ENCODE results near the gene DNPH1. TPM values are rescaled to one million over a fixed set of nuclear protein-coding genes. Genes with fewer than 3 reads are reported as not detected.
A peak's percentile ranks its signal among the peaks of the same experiment; 100 is the strongest.

Gene DNPH1
- total RNA-seq, 1 experiment from 2014 or later, result 47.0 TPM

DNA sequence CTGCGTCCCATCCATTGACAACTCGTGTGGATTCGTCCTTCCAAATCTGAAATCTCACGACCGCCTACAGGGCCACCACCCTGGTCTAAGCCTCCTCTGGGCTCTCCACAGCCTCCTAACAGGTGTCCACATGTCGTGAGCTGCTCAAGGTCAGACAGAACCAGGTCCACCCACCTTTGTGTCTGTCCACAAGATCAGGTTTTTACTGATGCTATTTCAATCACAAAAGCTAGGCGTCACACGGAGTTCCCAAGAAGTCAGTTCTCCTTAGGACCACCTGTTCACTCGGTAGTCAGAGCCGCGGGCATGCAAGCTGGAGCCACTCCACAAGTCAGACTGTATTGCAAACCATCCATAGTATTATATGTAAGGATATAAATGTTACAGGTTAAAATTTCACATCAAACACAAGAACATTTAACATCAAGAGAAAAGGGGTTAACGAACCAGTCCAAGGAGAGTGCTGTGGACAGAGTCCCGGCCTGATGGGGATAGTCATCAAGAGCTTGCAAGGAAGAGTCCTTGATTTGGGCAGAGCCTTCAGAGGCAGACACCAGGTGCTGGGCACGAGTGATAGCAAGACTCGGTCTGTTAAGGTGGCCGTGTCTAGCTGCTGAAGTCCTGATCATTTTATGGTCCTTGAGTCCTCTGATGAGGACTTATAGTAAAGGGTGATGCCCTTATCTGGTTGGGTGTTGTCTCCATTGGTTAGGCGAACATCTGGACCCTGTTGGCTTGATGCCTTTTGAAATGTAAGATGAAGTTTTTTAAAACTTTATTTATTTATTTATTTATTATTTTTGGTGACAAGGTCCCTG lies 731 bp upstream of the DNPH1 start:
- Histone ChIP-seq H3K18ac (ENCODE audit: insufficient read length, low read depth, low read length) (no peak overlapping the region), H4K8ac (replicated peaks; ENCODE audit: insufficient read length, low read depth, low read length) (no peak overlapping the region), H3K14ac (ENCODE audit: insufficient read depth, low read length) (no peak overlapping the region), H3T11ph (ENCODE audit: low read length) (no peak overlapping the region), H4K91ac (ENCODE audit: insufficient read length, low read depth, low read length) (no peak overlapping the region), H3K9me3 (ENCODE audit: control insufficient read depth, low read depth, low read length) (no peaks in the 10 kb centered on the region), H2AFZ (ENCODE audit: low read length) (no peak overlapping the region), H2BK12ac (ENCODE audit: insufficient read length, low read depth, low read length) (no peak overlapping the region), H4K20me1 (ENCODE audit: control insufficient read depth, insufficient read depth, insufficient read length) (no peaks in the 10 kb centered on the region), H3K4ac (ENCODE audit: low read depth, low read length) (no peak overlapping the region), H3K23ac (ENCODE audit: insufficient read length, low read depth, low read length) (no peak overlapping the region), H2BK15ac (ENCODE audit: low read depth, low read length) (no peak overlapping the region), H3K4me1 (ENCODE audit: insufficient read depth, low read length) (0 out of 2 replicates have a peak, but pooled peaks cover 3% of the 10 kb centered on the region), H2BK20ac (ENCODE audit: low read depth, low read length, poor library complexity, severe bottlenecking) (no peak overlapping the region), H4K5ac (ENCODE audit: insufficient read length, low read depth, low read length) (no peak overlapping the region), H3K79me2 (ENCODE audit: insufficient read depth, low read length) (no peaks in the 10 kb centered on the region), H3K56ac (ENCODE audit: insufficient read length, low read depth, low read length) (no peak overlapping the region), H3K9ac (ENCODE audit: extremely low read depth, insufficient read length, low read length) (no peak overlapping the region), H2AK5ac (ENCODE audit: insufficient read length, low read length) (no peak overlapping the region), H3K23me2 (ENCODE audit: insufficient read length, low read depth, low read length, poor library complexity, severe bottlenecking) (no peaks in the 10 kb centered on the region), H3K4me2 (ENCODE audit: insufficient read depth, insufficient read length, low read length) (peak overlapping the region; percentile 32), H2BK120ac (ENCODE audit: low read depth, low read length, poor library complexity, severe bottlenecking) (no peak overlapping the region), H3K27me3 (ENCODE audit: insufficient read depth, low read length) (peaks cover 6% of the 10 kb centered on the region; the same call in 1 of the 2 replicates), H3K79me1 (ENCODE audit: insufficient read depth, low read depth, low read length, poor library complexity, severe bottlenecking) (no peaks in the 10 kb centered on the region), H2BK5ac (ENCODE audit: insufficient read length, low read length) (no peak overlapping the region), H3K27ac (ENCODE audit: insufficient read length, low read depth, low read length) (no peak overlapping the region)
- H3K4me3 Mint-ChIP-seq, result peak overlapping the region; percentile 61 to 76
- WGBS (ENCODE audit: extremely low coverage, insufficient read length, low lambda C conversion rate), result no CpG with 5 or more reads among the region's 17 CpGs
- H3K27me3 Mint-ChIP-seq (ENCODE audit: low read depth), result peaks cover 36% of the 10 kb centered on the region
- DNase-seq, result no peak
- no peaks in the 10 kb centered on the region for H3K9me3 Mint-ChIP-seq
- H3K27ac Mint-ChIP-seq, result no peak overlapping the region
- TF ChIP-seq, protein P1, sequence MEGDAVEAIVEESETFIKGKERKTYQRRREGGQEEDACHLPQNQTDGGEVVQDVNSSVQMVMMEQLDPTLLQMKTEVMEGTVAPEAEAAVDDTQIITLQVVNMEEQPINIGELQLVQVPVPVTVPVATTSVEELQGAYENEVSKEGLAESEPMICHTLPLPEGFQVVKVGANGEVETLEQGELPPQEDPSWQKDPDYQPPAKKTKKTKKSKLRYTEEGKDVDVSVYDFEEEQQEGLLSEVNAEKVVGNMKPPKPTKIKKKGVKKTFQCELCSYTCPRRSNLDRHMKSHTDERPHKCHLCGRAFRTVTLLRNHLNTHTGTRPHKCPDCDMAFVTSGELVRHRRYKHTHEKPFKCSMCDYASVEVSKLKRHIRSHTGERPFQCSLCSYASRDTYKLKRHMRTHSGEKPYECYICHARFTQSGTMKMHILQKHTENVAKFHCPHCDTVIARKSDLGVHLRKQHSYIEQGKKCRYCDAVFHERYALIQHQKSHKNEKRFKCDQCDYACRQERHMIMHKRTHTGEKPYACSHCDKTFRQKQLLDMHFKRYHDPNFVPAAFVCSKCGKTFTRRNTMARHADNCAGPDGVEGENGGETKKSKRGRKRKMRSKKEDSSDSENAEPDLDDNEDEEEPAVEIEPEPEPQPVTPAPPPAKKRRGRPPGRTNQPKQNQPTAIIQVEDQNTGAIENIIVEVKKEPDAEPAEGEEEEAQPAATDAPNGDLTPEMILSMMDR (conservative IDR thresholded peaks at IDR 0.05), result no peak
- H3K36me3 Mint-ChIP-seq (ENCODE audit: insufficient read depth in 1 of 3, low read depth in 3 of 3), result peaks cover 5 to 17% (median 15%) of the 10 kb centered on the region in 3 experiments; a peak in 6 of 7 replicates
- H3K4me1 Mint-ChIP-seq, result peaks cover 9 to 11% of the 10 kb centered on the region in 2 experiments
